Nephron (organoid): ENCODE results near the gene RAB3IL1.

ENCODE experiments used
- H3K27ac Mint-ChIP-seq, 3 experiments: 2 replicates each; pipeline ENCODE4 v1.8.0; 2020; ENCODE audit warnings: mixed read lengths in 3 of 3, mild to moderate bottlenecking in 2 of 3, moderate library complexity in 1 of 3
- H3K27me3 Mint-ChIP-seq: 2 replicates; pipeline ENCODE4 v1.8.0; 2021; ENCODE audit warnings: low read depth, mild to moderate bottlenecking, moderate library complexity, mixed read lengths
- H3K36me3 Mint-ChIP-seq: 2 replicates; pipeline ENCODE4 v1.8.0; 2020; ENCODE audit warnings: low read depth, mixed read lengths
- H3K4me1 Mint-ChIP-seq: 2 replicates; pipeline ENCODE4 v1.8.0; 2020; ENCODE audit warnings: mixed read lengths
- H3K4me3 Mint-ChIP-seq, 3 experiments: 2 replicates each; pipeline ENCODE4 v1.8.0; 2020; ENCODE audit warnings: mild to moderate bottlenecking in 3 of 3, mixed read lengths in 3 of 3, moderate library complexity in 2 of 3
- H3K9me3 Mint-ChIP-seq: 2 replicates; pipeline ENCODE4 v1.8.0; 2020; ENCODE audit warnings: mixed read lengths
- TF ChIP-seq, protein P1 (sequence below), 3 experiments: fragments of 200-600 bp; sonication (generic); IDR thresholded peaks; one replicate each; pipeline ENCODE4 v1.5.0; 2021; ENCODE audit warnings: antibody characterized with exemption in 3 of 3; ENCODE audit not compliant: unreplicated experiment in 3 of 3

RAB3IL1 gene

DNA sequence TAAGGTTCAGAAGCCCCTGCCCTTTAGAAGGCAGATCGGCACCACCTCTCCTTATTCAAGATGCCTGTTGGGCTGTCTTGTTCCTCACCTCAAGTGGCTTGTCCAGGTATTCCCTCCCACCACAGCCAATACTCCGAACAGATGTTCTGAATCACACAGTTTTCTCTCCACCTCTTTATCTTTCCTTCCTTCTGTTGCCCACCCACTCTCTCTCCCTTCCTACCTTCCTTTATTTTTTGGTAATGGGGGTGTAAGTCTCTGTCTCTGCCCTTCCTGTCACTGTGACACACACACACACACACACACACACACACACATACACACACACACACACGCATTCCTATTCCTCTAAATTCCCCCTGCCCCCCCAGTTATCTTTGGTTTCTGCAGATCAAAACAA, 41.2 kb upstream of the RAB3IL1 start:
- Mint-ChIP-seq H3K4me3 (no peak overlapping the region), H3K9me3 (no peaks in the 10 kb centered on the region), H3K27ac (no peak overlapping the region), H3K27me3 (peaks cover 12% of the 10 kb centered on the region), H3K4me1 (peaks cover 9% of the 10 kb centered on the region), H3K36me3 (peaks cover 41% of the 10 kb centered on the region)
- TF ChIP-seq, protein P1, sequence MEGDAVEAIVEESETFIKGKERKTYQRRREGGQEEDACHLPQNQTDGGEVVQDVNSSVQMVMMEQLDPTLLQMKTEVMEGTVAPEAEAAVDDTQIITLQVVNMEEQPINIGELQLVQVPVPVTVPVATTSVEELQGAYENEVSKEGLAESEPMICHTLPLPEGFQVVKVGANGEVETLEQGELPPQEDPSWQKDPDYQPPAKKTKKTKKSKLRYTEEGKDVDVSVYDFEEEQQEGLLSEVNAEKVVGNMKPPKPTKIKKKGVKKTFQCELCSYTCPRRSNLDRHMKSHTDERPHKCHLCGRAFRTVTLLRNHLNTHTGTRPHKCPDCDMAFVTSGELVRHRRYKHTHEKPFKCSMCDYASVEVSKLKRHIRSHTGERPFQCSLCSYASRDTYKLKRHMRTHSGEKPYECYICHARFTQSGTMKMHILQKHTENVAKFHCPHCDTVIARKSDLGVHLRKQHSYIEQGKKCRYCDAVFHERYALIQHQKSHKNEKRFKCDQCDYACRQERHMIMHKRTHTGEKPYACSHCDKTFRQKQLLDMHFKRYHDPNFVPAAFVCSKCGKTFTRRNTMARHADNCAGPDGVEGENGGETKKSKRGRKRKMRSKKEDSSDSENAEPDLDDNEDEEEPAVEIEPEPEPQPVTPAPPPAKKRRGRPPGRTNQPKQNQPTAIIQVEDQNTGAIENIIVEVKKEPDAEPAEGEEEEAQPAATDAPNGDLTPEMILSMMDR (IDR thresholded peaks at IDR 0.05; ENCODE audit: unreplicated experiment in 3 of 3): no peak

DNA sequence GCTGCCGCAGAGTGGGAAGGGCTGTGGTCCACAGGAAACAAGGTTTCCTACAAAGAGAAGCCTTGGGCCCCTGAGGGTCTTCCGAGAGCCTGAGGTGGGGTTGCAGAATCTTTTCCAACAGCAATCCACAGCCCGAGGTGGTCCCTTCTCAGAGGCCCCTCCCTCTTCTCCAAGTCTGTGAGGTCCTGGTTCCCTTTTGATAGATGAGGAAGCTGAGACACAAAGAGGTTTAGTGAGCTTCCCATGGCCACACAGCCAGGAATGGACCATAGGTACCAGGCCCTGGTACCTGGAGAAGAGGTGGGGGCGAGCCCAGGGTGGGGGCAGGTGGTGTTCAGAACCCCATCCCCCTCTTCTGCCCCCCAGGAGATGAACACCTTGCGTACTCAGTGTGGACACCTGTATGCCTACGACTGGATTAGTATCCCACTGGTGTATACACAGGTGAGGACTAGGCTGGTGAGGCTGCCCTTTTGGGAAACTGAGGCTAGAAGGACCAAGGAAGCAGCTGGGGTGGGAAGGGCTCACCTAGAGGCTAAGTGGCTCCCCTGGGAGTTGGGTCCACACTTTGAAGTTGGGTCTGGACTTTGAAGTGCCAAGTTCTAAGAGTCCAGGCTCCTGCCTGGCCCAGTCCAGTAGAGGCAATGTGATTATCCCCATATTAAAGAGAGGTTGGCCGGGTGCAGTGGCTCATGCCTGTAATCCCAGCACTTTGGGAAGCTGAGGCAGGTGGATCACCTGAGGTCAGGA, 39.8 kb upstream of the RAB3IL1 start:
- Mint-ChIP-seq H3K4me3 (no peak overlapping the region), H3K4me1 (no peaks in the 10 kb centered on the region), H3K27ac (no peak overlapping the region), H3K27me3 (peaks cover 12% of the 10 kb centered on the region), H3K9me3 (no peaks in the 10 kb centered on the region), H3K36me3 (peaks cover 27% of the 10 kb centered on the region)
- TF ChIP-seq, protein P1 (IDR thresholded peaks at IDR 0.05; ENCODE audit: unreplicated experiment in 3 of 3): no peak

DNA sequence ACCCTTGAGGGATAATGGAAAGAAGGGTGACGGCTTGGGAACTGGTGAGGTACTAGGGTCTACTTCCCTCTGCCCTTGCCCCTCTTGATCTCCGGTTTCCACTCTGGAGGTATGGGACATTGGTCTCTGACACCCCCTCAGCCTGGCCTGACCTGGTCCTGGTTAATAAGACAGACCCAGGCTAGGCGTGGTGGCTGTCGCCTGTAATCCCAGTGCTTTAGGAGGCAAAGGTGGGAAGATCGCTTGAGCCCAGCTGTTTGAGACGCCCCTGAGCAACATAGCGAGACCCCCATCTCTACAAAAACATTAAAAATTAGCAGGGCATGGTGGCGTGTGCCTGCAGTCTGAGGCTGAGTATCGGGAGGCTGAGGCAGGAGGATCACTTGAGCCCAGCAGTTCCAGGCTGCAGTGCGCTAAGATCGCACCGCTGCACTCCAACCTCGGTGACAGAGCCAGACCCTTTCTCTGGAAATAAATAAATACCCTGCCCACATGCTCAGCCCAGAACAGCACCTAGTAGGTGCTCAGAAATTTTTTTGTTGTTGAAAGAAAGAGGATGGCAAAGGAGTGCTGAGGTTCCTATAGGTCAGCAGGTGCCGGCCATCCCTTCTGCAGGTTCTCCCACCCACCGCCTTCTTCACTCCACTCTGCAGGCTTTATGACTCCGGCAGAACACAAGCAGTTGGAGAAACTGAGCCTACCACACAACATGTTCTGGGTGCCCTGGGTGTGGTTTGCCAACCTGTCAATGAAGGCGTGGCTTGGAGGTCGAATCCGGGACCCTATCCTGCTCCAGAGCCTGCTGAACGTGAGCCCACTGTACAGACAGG, 39.0 kb upstream of the RAB3IL1 start:
- H3K27me3 Mint-ChIP-seq: peaks cover 12% of the 10 kb centered on the region
- no peaks in the 10 kb centered on the region for H3K9me3 Mint-ChIP-seq
- TF ChIP-seq, protein P1 (IDR thresholded peaks at IDR 0.05; ENCODE audit: unreplicated experiment in 3 of 3): no peak
- peaks cover 19% of the 10 kb centered on the region for H3K36me3 Mint-ChIP-seq
- peak overlapping the region in 2 of 3 experiments; percentile 44 to 47 for H3K27ac Mint-ChIP-seq
- no peaks in the 10 kb centered on the region for H3K4me1 Mint-ChIP-seq
- peak overlapping the region; percentile 57 to 73 (median 63) for H3K4me3 Mint-ChIP-seq

DNA sequence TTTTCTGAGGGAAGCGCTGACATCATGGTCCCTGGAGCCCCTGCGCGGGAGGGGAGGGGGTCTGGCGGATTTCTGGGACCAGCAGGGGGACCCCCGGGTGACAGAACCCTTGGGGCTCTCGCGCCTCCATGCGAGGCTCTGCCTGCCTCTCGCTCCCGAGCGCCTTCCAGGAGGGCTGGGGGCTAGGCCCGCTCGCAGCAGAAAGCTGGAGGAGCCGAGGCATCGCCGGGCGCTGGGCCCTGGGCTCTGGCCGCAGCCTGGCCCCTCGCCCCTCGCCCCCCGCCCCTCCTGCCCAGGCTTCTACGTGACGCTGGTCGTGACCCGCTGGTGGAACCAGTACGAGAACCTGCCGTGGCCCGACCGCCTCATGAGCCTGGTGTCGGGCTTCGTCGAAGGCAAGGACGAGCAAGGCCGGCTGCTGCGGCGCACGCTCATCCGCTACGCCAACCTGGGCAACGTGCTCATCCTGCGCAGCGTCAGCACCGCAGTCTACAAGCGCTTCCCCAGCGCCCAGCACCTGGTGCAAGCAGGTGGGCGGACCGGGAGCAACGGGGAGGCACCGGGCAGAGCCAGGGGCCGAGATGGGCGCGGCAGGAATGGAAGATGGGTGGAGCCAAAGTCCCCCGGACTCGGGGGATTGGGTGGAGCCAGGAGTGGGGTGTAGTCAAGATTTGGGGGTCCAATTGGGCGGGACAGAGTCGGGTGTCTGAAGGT, 38.2 kb upstream of the RAB3IL1 start:
- H3K27ac Mint-ChIP-seq: peak overlapping the region in 2 of 3 experiments; percentile 44 to 47
- H3K4me1 Mint-ChIP-seq: no peaks in the 10 kb centered on the region
- peaks cover 12% of the 10 kb centered on the region for H3K27me3 Mint-ChIP-seq
- TF ChIP-seq, protein P1 (IDR thresholded peaks at IDR 0.05; ENCODE audit: unreplicated experiment in 3 of 3): peak in 1 of 3 experiments; percentile 5
- H3K36me3 Mint-ChIP-seq: peaks cover 16% of the 10 kb centered on the region
- peak overlapping the region; percentile 63 to 75 (median 72) for H3K4me3 Mint-ChIP-seq
- H3K9me3 Mint-ChIP-seq: no peaks in the 10 kb centered on the region

DNA sequence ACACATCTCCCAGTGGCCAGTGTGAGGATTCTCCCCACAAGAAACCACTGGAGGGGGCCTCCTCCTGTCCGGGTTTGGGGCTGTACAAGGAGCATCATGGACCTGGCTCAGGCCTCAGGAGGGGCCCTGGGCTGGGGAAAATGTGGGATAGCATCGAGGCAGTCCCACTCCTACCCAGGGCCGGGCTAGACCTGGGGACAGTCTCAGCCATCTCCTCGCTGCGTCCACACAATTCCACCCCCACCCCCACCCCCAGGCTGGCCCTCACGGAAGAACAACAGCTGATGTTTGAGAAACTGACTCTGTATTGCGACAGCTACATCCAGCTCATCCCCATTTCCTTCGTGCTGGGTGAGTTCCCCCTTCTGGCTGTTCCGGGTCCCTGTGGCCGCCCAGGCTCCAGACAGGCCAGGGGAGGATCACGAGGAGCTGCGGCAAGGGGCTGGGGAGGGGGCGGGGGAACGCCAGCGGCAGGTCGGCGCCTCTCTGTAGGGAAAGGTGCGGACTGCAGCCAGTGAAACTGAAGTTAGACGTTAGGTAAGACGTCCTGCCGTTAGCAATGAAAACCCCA, 37.6 kb upstream of the RAB3IL1 start:
- TF ChIP-seq, protein P1 (IDR thresholded peaks at IDR 0.05; ENCODE audit: unreplicated experiment in 3 of 3): peak in 2 of 3 experiments; percentile 10 to 22
- peaks cover 16% of the 10 kb centered on the region for H3K36me3 Mint-ChIP-seq
- H3K9me3 Mint-ChIP-seq: no peaks in the 10 kb centered on the region
- H3K27ac Mint-ChIP-seq: peak overlapping the region in 2 of 3 experiments; percentile 65 to 76
- peak overlapping the region; percentile 44 to 75 (median 72) for H3K4me3 Mint-ChIP-seq
- no peaks in the 10 kb centered on the region for H3K4me1 Mint-ChIP-seq
- H3K27me3 Mint-ChIP-seq: peaks cover 12% of the 10 kb centered on the region
